GM18873 (cell line): ENCODE data around the gene IRF6.

ENCODE experiments used
- ATAC-seq: cut with Tn5 transposase; IDR thresholded peaks from one replicate; pipeline ENCODE4 v1.9.1; 2021; ENCODE audit warnings: mild to moderate bottlenecking, moderate library complexity, moderate number of reproducible peaks; ENCODE audit not compliant: unreplicated experiment, low FRiP score

The IRF6 gene

DNA sequence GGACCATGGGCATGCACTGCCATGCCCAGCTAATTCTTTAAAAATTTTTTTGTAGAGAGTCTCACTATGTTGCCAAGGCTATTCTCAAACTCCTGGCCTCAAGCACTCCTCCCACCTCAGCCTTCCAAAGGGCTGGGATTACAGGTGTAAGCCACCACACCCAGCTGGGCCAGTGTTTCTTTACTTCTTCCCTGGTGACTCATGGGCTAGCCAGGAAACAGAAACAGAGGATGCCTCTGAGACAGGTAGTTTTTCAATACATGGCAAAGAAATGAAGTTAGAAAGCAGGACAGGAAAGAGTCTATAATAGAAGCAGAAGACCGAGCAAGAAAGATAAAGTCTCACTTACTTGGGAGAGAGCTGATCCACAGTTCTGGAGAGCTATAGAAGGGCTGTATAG is 14.0 kb downstream of the IRF6 start:
- no peak for ATAC-seq

- ATAC-seq = no peak
These were observed 15.4 kb downstream of the IRF6 start for GRCh38 chr1:209790286-209791193.

- ATAC-seq = no peak
These were observed 16.7 kb downstream of the IRF6 start for GRCh38 chr1:209789245-209789644.

- ATAC-seq = no peak
These were observed 18.4 kb downstream of the IRF6 start for GRCh38 chr1:209787551-209787950.

DNA sequence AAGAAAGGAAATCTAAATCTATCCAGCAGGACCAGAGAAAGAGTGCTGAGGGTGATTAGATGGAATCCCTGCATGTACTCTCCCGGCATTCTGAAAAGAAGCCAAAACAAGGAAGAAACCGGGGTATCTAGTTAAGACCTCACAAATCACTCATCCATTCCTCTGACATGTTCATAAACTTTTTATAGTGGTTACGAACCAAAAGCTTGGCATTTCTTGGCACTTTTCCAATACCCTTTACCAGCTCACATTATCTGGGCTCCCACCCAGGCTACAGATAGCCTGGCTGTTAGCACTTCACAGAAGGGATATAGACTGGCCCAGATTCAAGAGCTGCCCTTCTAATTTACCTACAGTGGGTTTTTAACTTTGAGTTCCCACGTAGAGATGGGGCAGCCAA is 19.8 kb downstream of the IRF6 start:
- ATAC-seq = no peak

DNA sequence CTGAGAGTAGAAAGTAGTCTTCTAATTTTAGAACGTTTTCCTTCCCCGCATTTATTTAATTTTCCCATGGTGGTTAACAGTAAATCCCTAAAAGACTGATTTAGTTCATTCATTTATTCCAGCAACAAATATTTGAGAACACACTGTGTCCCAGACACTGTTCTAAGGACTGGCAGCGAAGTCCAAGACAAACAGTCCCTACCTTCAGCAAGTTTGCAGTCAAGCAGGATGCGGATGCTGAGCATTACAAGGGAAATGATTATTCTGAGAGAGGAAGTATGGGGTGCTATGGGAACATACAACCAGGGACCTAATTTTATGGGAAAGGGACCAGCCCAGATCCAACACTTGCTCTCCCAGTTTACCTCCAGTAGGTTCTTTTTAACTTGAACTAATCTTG is 20.4 kb downstream of the IRF6 start:
- ATAC-seq = no peak

GRCh38 chr1:209784265-209785169 is 21.4 kb downstream of the IRF6 start, which contains the start of gene C1orf74:
C1orf74 (minus strand) TSS chr1:209784559; CDS start chr1:209783634, 925 bp downstream.
- peak; percentile 92 for ATAC-seq

GRCh38 chr1:209783386-209783785 is 22.6 kb downstream of the IRF6 start:
- no peak for ATAC-seq

DNA sequence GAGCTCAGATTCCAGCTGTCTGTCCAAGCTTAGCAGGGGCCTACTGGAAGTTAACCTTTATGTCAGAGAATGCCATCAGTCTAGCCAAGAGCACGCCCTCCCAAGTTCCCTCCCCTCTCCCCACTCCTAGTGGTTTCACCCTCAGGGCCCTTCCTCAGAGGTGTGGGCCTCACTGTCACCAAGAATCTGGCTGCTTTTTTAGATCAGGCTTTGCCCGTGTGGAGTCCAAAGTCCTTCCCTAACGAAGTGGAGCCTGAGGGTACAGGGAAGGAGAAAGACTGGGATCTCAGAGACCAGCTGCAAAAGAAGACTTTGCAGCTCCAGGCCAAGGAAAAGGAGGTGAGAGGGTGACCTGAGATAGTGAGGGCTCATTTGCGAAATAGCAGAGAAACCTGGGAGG is 25.7 kb downstream of the IRF6 start:
- ATAC-seq = no peak

DNA sequence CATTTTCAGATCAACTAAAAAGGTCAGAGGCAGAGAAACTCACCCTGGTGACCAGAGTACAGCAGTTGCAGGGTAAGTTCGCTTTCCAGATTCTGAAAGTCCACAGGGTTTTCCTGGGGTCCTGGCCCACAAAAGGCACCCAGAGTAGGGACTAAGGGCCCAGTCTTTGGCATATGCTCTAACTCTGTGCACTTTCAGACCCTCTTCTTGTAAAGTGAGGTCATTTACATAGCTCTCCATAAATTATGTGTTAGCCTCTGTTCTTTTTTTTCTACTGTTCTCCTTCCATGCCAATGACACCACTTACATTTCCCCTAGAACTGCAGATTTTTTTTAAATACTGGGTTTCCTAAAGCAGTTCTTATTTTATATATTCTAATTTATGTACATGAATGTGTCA is 27.8 kb downstream of the IRF6 start:
- no peak for ATAC-seq

DNA sequence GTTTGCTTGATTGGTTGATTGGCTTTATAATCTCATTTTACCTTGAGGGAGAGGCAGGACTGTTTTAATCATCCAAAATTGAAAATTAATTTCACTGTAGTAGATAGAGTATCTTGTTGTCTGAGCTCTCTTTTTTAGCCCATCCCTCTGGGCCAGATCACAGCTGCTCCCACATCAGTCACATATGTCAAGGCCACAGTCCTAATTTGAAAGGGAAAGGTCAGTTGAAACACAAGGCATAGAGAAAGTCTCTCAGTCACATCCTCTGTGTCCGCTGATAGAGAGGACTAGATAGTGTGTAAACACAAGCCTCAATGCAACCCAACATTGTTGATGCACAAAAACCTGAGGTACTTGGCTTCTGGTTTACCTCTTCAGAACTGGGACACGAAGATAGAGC is 28.4 kb downstream of the IRF6 start:
- no peak for ATAC-seq

GRCh38 chr1:209775678-209776077 is 30.3 kb downstream of the IRF6 start:
- ATAC-seq = no peak

- ATAC-seq = no peak
These were observed 31.4 kb downstream of the IRF6 start for GRCh38 chr1:209774592-209774991.

DNA sequence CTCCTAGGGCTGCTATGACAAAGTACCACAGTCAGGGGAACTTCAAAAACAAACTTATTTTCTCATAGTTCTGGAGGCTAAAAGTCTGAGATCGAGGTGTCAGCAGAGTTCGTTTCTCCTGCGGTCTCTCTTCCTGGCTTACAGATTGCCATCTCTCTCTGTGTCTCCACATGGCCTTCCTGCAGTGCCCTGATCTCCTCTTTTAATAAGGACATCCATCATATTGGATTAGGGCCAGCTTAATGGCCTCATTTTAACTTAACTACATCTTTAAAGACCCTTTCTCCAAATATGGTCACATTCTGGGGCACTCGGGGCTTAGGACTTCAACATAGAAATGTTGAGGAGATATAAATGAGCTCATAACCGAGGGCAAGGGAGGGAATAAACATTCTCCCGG is 33.8 kb downstream of the IRF6 start:
- ATAC-seq = no peak

GRCh38 chr1:209770636-209771415 is 35.1 kb downstream of the IRF6 start:
- no peak for ATAC-seq

DNA sequence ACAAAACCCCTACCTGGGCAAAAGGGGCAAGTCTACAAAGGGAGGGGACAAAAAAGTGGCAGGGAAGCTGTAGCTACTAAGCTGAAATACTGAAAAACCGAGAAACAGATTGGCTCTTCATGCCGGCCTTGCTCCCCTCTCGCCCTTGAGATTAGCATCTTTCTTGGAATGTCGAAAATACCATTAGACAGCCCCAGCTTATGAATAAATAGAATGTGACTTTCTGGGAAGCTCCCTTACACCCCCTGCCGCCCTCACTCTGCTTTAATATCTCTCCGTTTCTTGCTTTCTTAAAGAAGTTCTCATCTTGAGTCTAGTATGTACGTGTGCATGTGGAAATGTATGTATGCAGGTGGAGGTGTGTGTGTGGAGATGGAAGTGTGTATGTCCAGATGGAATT is 36.0 kb downstream of the IRF6 start:
- ATAC-seq = no peak

- peak; percentile 72 for ATAC-seq
These were observed 36.6 kb downstream of the IRF6 start for GRCh38 chr1:209769171-209769904.

DNA sequence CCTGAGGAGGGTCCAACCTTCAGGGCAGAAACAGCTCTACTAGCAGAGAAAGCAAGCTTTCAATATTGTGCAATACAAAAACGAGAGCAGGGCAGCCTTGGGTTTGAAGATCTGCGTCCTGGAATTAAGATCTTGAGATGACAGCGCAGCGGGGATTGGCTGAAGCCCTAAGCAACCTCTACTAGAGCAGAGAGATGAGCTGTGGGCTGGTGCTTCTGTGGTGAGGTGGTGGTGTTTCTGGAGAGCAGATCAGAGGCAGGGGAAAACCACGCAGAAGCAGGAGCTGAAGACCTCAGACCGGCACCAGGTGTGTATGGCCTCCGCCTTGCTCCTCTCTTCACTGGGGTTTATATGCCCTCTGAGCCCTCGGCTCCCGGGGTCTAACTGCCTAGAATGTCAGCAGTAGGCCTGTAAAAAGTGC is 37.6 kb downstream of the IRF6 start:
- ATAC-seq = peak; percentile 90

- ATAC-seq = no peak
These were observed 38.2 kb downstream of the IRF6 start for GRCh38 chr1:209767706-209768105.

GRCh38 chr1:209767096-209767495 is 38.8 kb downstream of the IRF6 start:
- no peak for ATAC-seq
